Panc1 (cell line): ENCODE results near the gene TDRKH.

Source experiments
- CTCF ChIP-seq: fragments of 450-650 bp; IDR thresholded peaks from 2 replicates; pipeline ENCODE4 v1.5.1; 2017; ENCODE audit warnings: mild to moderate bottlenecking
- POLR2AphosphoS5 ChIP-seq: IDR thresholded peaks from 2 replicates; pipeline ENCODE4 v1.6.1; 2012; ENCODE audit warnings: mild to moderate bottlenecking, low read depth, low read length, moderate library complexity
- REST ChIP-seq, 2 experiments: IDR thresholded peaks; 2 replicates each; pipeline ENCODE4 v1.6.1; 2011 to 2012; ENCODE audit warnings: low read depth in 2 of 2, control low read depth in 1 of 2, low read length in 1 of 2, mild to moderate bottlenecking in 1 of 2, moderate library complexity in 1 of 2; ENCODE audit not compliant: insufficient read depth in 1 of 2
- SIN3A ChIP-seq: IDR thresholded peaks from 2 replicates; pipeline ENCODE4 v1.6.1; 2012; ENCODE audit warnings: low read depth, mild to moderate bottlenecking, low read length, moderate library complexity, borderline replicate concordance; ENCODE audit not compliant: insufficient read depth
- TCF7L2 ChIP-seq: IDR thresholded peaks from 2 replicates; pipeline ENCODE4 v1.6.1; 2011; ENCODE audit warnings: mild to moderate bottlenecking, low read depth, low read length, inconsistent platforms

- TF ChIP-seq TCF7L2 (no peak), CTCF (no peak), POLR2AphosphoS5 (no peak), REST (IDR thresholded peaks at IDR 0.05; ENCODE audit: insufficient read depth in 1 of 2, low read depth in 2 of 2, low read length in 1 of 2) (no peak), SIN3A (no peak)
Observed at GRCh38 chr1:151782741-151783140, 7.6 kb downstream of the TDRKH start.
